ENCODE measurements around the gene ARL3.
A peak's percentile ranks its signal among the peaks of the same experiment; 100 is the strongest.

ARL3 gene

DNA sequence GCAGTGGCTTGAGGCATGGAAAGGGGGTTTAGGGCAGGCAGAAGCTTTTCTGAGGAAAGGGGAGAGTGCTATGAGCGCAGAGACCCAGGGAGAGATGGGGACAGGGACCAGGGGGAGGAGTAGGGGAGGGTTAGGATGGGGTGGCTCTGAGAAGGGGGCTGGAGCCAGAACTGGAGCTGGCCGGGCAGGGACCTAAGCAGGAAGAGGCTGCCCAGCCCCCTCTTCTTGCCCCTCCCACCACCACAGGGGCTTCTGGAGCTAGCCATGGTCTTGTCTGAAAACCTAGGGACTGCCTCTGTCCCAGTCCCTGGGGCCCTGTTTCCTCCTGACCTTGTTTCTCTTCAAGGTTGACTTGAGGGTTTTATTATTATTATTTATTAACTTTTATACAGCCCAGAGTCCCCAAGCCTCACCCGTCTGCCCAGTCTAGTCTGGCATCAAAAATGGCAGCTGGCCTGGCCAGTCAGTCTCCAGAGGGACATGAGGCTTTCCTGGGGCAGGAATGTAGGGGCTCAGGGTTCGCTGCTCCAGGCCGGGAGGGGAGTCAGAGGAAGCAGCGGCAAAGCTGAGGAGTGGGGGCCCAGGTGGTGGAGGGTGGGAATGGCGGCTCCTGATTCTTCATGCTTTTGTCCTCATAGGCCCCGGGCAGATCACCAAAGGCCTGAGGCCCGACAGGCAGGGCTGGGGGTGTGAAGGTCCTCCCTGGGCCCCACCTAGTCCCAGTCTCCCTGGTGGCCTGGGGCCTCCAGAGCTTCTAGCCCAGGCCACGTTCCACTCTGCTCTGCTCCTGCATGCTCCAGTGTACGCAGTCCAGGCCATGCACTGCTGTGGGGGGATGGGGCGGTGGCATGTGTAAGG, 64.2 kb downstream of the ARL3 start:
- Histone ChIP-seq H3K9ac (ENCODE audit: low read length) (no peak overlapping the region), H3K36me3 (ENCODE audit: control insufficient read depth, insufficient read depth, low read length) (peaks cover 26% of the 10 kb centered on the region), H3K4me1 (ENCODE audit: control insufficient read depth, insufficient read depth, low read length) (peaks cover 58% of the 10 kb centered on the region), H3K4me3 (ENCODE audit: low read depth, low read length) (peak overlapping the region; percentile 13; the same call in 1 of the 2 replicates), H3K27ac (ENCODE audit: low read depth, low read length) (peak overlapping the region; percentile 38), H3K27me3 (ENCODE audit: control insufficient read depth, insufficient read depth, low read length) (no peaks in the 10 kb centered on the region), H3K9me3 (ENCODE audit: control insufficient read depth, insufficient read depth, low read depth, low read length) (no peaks in the 10 kb centered on the region)

DNA sequence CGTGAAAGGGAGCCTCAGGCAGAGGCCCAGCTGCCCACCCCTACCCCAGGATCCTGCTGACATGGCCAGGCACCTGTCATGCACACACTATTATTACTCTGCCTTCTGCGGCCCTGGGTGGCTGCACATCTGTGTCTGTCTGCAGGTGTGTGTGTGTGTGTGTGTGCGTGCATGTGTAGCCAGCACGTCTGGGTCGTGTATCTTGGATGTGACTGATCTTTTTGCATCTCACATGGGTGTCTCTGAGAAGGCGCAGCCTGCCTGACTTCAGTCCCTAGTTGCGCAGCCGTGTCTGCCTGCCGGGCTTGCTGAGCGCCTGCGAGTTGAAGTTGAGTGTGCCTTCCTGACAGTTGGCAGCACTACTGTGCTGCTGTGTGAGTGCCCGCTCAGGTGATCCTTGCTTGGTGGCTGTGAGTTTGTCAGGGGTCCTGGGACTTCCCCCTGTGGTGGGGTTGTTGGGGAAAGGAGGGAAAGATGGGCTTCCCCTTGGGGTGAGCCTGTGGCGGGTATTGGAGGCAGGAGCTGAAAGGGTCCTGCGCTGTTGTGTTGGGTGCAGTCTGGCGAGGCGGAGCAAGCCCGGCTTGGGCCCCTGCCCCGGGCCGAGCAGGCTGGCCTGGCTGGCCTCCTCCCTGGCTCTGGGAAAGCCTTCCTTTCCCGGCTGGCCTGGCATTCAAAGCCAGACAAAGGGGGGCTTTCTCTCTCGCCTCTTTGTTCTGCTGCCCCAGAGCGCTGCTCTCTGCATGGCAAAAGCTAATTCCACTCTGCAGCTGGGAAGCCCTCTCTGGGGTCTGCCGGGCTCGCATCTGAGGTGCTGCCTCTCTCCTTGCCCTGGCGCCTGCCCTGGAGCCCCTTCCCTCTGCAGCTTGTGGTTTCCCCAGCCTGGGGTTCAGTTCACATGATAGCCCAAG, 65.1 kb downstream of the ARL3 start:
- H3K9ac ChIP-seq (ENCODE audit: low read length) = peak overlapping the region; percentile 37
- H3K4me1 ChIP-seq (ENCODE audit: control insufficient read depth, insufficient read depth, low read length) = peaks cover 58% of the 10 kb centered on the region
- H3K4me3 ChIP-seq (ENCODE audit: low read depth, low read length) = peak overlapping the region; percentile 13; the same call in 1 of the 2 replicates
- H3K27ac ChIP-seq (ENCODE audit: low read depth, low read length) = no peak overlapping the region; the same call in 1 of the 2 replicates
- H3K27me3 ChIP-seq (ENCODE audit: control insufficient read depth, insufficient read depth, low read length) = no peaks in the 10 kb centered on the region
- peaks cover 19% of the 10 kb centered on the region for H3K36me3 ChIP-seq (ENCODE audit: control insufficient read depth, insufficient read depth, low read length)
- H3K9me3 ChIP-seq (ENCODE audit: control insufficient read depth, insufficient read depth, low read depth, low read length) = no peaks in the 10 kb centered on the region

- Histone ChIP-seq H3K9ac (ENCODE audit: low read length) (no peak overlapping the region), H3K4me3 (ENCODE audit: low read depth, low read length) (peak overlapping the region; percentile 13; the same call in 1 of the 2 replicates), H3K27me3 (ENCODE audit: control insufficient read depth, insufficient read depth, low read length) (no peaks in the 10 kb centered on the region), H3K36me3 (ENCODE audit: control insufficient read depth, insufficient read depth, low read length) (peaks cover 14% of the 10 kb centered on the region), H3K4me1 (ENCODE audit: control insufficient read depth, insufficient read depth, low read length) (peaks cover 58% of the 10 kb centered on the region), H3K27ac (ENCODE audit: low read depth, low read length) (no peak overlapping the region), H3K9me3 (ENCODE audit: control insufficient read depth, insufficient read depth, low read depth, low read length) (no peaks in the 10 kb centered on the region)
Measured at GRCh38 chr10:102648269-102648888, 65.8 kb downstream of the ARL3 start.

GRCh38 chr10:102647443-102648268, 66.5 kb downstream of the ARL3 start:
- Histone ChIP-seq H3K4me3 (ENCODE audit: low read depth, low read length) (peak overlapping the region; percentile 78), H3K9ac (ENCODE audit: low read length) (no peak overlapping the region), H3K27me3 (ENCODE audit: control insufficient read depth, insufficient read depth, low read length) (no peaks in the 10 kb centered on the region), H3K4me1 (ENCODE audit: control insufficient read depth, insufficient read depth, low read length) (peaks cover 58% of the 10 kb centered on the region), H3K9me3 (ENCODE audit: control insufficient read depth, insufficient read depth, low read depth, low read length) (no peaks in the 10 kb centered on the region), H3K36me3 (ENCODE audit: control insufficient read depth, insufficient read depth, low read length) (0 out of 2 replicates have a peak, but pooled peaks cover 10% of the 10 kb centered on the region), H3K27ac (ENCODE audit: low read depth, low read length) (no peak overlapping the region)

GRCh38 chr10:102646610-102647442, 67.4 kb downstream of the ARL3 start:
- Histone ChIP-seq H3K9ac (ENCODE audit: low read length) (peak overlapping the region; percentile 75), H3K4me3 (ENCODE audit: low read depth, low read length) (peak overlapping the region; percentile 78), H3K27me3 (ENCODE audit: control insufficient read depth, insufficient read depth, low read length) (no peaks in the 10 kb centered on the region), H3K36me3 (ENCODE audit: control insufficient read depth, insufficient read depth, low read length) (0 out of 2 replicates have a peak, but pooled peaks cover 4% of the 10 kb centered on the region), H3K27ac (ENCODE audit: low read depth, low read length) (no peak overlapping the region), H3K4me1 (ENCODE audit: control insufficient read depth, insufficient read depth, low read length) (peaks cover 54% of the 10 kb centered on the region), H3K9me3 (ENCODE audit: control insufficient read depth, insufficient read depth, low read depth, low read length) (no peaks in the 10 kb centered on the region)

GRCh38 chr10:102645741-102646609, 68.2 kb downstream of the ARL3 start:
- no peaks in the 10 kb centered on the region for H3K27me3 ChIP-seq (ENCODE audit: control insufficient read depth, insufficient read depth, low read length)
- H3K36me3 ChIP-seq (ENCODE audit: control insufficient read depth, insufficient read depth, low read length) = 0 out of 2 replicates have a peak, but pooled peaks cover 4% of the 10 kb centered on the region
- no peaks in the 10 kb centered on the region for H3K9me3 ChIP-seq (ENCODE audit: control insufficient read depth, insufficient read depth, low read depth, low read length)
- no peak overlapping the region for H3K27ac ChIP-seq (ENCODE audit: low read depth, low read length)
- H3K9ac ChIP-seq (ENCODE audit: low read length) = peak overlapping the region; percentile 75
- peaks cover 47% of the 10 kb centered on the region for H3K4me1 ChIP-seq (ENCODE audit: control insufficient read depth, insufficient read depth, low read length)
- peak overlapping the region; percentile 78 for H3K4me3 ChIP-seq (ENCODE audit: low read depth, low read length)

DNA sequence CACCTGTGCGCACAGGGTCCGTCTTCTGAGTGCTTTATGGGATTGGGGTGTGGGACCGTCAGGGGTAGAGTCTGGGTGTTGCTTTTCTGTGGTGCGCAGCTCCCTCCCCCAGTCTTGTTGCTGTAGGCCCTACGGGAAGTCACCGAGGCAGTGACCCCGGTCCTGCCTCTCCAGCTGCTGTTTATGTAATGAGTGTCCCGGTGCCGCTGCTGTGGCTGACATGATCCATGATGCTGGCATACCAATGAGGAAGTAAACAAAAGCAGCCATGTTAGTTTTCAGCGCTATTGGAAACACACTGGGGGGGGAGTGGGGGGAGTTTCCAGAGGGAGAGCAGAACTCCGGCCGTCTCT, 68.8 kb downstream of the ARL3 start:
- H3K27ac ChIP-seq (ENCODE audit: low read depth, low read length) = no peak overlapping the region
- 0 out of 2 replicates have a peak, but pooled peaks cover 4% of the 10 kb centered on the region for H3K36me3 ChIP-seq (ENCODE audit: control insufficient read depth, insufficient read depth, low read length)
- peak overlapping the region; percentile 75 for H3K9ac ChIP-seq (ENCODE audit: low read length)
- H3K4me1 ChIP-seq (ENCODE audit: control insufficient read depth, insufficient read depth, low read length) = peaks cover 41% of the 10 kb centered on the region
- no peaks in the 10 kb centered on the region for H3K27me3 ChIP-seq (ENCODE audit: control insufficient read depth, insufficient read depth, low read length)
- no peaks in the 10 kb centered on the region for H3K9me3 ChIP-seq (ENCODE audit: control insufficient read depth, insufficient read depth, low read depth, low read length)
- H3K4me3 ChIP-seq (ENCODE audit: low read depth, low read length) = peak overlapping the region; percentile 78

DNA sequence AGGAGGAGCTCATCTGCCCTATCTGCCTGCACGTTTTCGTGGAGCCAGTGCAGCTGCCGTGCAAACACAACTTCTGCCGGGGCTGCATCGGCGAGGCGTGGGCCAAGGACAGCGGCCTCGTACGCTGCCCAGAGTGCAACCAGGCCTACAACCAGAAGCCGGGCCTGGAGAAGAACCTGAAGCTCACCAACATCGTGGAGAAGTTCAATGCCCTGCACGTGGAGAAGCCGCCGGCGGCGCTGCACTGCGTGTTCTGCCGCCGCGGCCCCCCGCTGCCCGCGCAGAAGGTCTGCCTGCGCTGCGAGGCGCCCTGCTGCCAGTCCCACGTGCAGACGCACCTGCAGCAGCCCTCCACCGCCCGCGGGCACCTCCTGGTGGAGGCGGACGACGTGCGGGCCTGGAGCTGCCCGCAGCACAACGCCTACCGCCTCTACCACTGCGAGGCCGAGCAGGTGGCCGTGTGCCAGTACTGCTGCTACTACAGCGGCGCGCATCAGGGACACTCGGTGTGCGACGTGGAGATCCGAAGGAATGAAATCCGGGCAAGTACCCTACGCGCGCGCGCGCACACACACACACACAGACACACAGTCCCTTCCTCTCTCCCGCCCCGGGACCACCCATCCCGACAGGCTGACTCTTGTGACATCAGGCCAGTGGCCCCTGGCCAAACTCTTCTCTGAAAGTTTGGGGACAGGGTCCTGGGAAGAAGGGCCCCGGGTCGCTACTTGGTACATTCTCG, 69.4 kb downstream of the ARL3 start:
- 0 out of 2 replicates have a peak, but pooled peaks cover 4% of the 10 kb centered on the region for H3K36me3 ChIP-seq (ENCODE audit: control insufficient read depth, insufficient read depth, low read length)

More for the DNA sequence above, 69.4 kb downstream of the ARL3 start:
- Histone ChIP-seq H3K27me3 (ENCODE audit: control insufficient read depth, insufficient read depth, low read length) (no peaks in the 10 kb centered on the region), H3K9ac (ENCODE audit: low read length) (peak overlapping the region; percentile 75), H3K27ac (ENCODE audit: low read depth, low read length) (peak overlapping the region; percentile 58; the same call in 1 of the 2 replicates), H3K4me3 (ENCODE audit: low read depth, low read length) (peak overlapping the region; percentile 78), H3K9me3 (ENCODE audit: control insufficient read depth, insufficient read depth, low read depth, low read length) (no peaks in the 10 kb centered on the region), H3K4me1 (ENCODE audit: control insufficient read depth, insufficient read depth, low read length) (peaks cover 36% of the 10 kb centered on the region)

All from HUES6 (cell line).